Measurements from ENCODE around the gene TRAPPC11. TPM values are rescaled to one million over a fixed set of nuclear protein-coding genes. Genes with fewer than 3 reads are reported as not detected.

TRAPPC11 gene
- 10 to 100 TPM; 41.6 to 65.3 TPM for total RNA-seq

- peaks cover 30 to 31% of the 10 kb centered on the region in 2 donors for H3K4me1 ChIP-seq (ENCODE audit: control insufficient read depth in 1 of 2, low read depth in 2 of 2)
- no peaks in the 10 kb centered on the region for H3K36me3 ChIP-seq
- peak; percentile 52 for TF ChIP-seq CTCF (IDR thresholded peaks at IDR 0.05)
Measured at GRCh38 chr4:183659029-183659871, at the start of gene TRAPPC11, which contains the start of gene RWDD4. TRAPPC11 (plus strand) TSS chr4:183659293; CDS start chr4:183663868, 4,575 bp downstream. RWDD4 (minus strand) TSS chr4:183659185; CDS start chr4:183658952, 233 bp downstream.

GRCh38 chr4:183610033-183610432 is 49.1 kb upstream of the TRAPPC11 start:
- no peak for TF ChIP-seq CTCF (IDR thresholded peaks at IDR 0.05)
- ATAC-seq (ENCODE audit: insufficient number of reproducible peaks, low FRiP score, low read depth) (no peak), DNase-seq (ENCODE audit: low spot score) (no peak)
- H3K9me3 ChIP-seq: no peaks in the 10 kb centered on the region
- H3K27ac ChIP-seq: no peak overlapping the region
- no peak overlapping the region for H3K4me3 ChIP-seq
- peaks cover 0 to 6% of the 10 kb centered on the region in 2 donors for H3K4me1 ChIP-seq (ENCODE audit: control insufficient read depth in 1 of 2, low read depth in 2 of 2)
- no peaks in the 10 kb centered on the region for H3K36me3 ChIP-seq
- no peaks in the 10 kb centered on the region for H3K27me3 ChIP-seq (replicated peaks; ENCODE audit: insufficient read depth)

More at GRCh38 chr4:183659029-183659871, at the start of gene TRAPPC11, which contains the start of gene RWDD4:
- ATAC-seq (ENCODE audit: insufficient number of reproducible peaks, low FRiP score, low read depth) (peak; percentile 99), DNase-seq (ENCODE audit: low spot score) (peak; percentile 90)
- H3K27ac ChIP-seq: peak within 1 kb of the TSS; percentile 82 to 86
- H3K4me3 ChIP-seq: peak within 1 kb of the TSS; percentile 97
- no peaks in the 10 kb centered on the region for H3K27me3 ChIP-seq (replicated peaks; ENCODE audit: insufficient read depth)
- H3K9me3 ChIP-seq: no peaks in the 10 kb centered on the region

DNA sequence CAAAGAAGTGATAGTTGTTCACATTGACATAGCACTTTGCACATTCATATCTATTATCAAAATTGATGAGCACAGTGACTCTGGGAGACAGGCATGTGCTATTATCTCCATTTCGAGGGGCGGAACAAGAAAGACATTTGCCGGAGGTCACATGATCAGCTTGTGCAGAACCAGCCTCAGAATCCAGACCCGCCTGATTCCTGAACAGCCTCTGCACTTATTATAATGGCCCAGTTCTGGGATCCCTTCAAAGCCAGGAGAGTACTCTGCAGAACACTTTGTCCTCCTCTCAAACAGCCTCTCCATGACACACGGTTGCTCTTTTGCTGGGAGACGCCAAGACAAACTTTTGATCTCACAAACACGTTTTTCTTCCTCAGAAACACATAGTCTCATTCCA is 48.5 kb upstream of the TRAPPC11 start:
- no peaks in the 10 kb centered on the region for H3K36me3 ChIP-seq
- no peaks in the 10 kb centered on the region for H3K9me3 ChIP-seq
- no peak for ATAC-seq (ENCODE audit: insufficient number of reproducible peaks, low FRiP score, low read depth)
- TF ChIP-seq CTCF (IDR thresholded peaks at IDR 0.05): no peak
- no peaks in the 10 kb centered on the region for H3K27me3 ChIP-seq (replicated peaks; ENCODE audit: insufficient read depth)
- no peak overlapping the region for H3K27ac ChIP-seq
- peaks cover 0 to 6% of the 10 kb centered on the region in 2 donors for H3K4me1 ChIP-seq (ENCODE audit: control insufficient read depth in 1 of 2, low read depth in 2 of 2)
- H3K4me3 ChIP-seq: no peak overlapping the region
- DNase-seq (ENCODE audit: low spot score): no peak

DNA sequence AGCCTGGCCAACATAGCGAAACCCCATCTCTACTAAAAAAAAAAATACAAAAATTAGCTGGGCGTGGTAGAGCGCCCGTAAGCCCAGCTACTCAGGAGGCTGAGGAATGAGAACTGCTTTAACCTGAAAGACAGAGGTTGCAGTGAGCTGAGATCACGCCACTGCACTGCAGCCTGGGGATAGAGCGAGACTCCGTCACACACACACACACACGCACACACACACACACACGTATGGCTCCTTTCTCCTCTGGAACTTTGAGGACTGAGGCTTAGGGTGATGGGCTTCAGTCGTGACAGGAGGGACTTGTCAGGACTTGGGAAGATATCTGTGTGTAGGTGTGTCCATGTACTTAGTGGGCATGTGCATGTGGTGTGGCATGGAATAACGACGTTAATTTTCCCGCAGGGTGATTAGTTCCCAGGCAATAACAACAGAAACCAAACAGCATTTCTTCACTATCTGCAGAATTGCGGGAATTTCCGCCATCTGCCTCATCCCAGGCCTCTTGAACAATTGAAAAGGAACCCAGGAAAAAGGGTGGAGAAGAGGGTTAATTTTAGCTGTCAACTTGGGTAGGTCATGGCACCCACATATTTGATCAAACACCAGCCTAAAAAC is 47.8 kb upstream of the TRAPPC11 start:
- no peaks in the 10 kb centered on the region for H3K9me3 ChIP-seq
- H3K4me1 ChIP-seq (ENCODE audit: control insufficient read depth in 1 of 2, low read depth in 2 of 2): peaks cover 0 to 6% of the 10 kb centered on the region in 2 donors
- DNase-seq (ENCODE audit: low spot score): no peak
- H3K27me3 ChIP-seq (replicated peaks; ENCODE audit: insufficient read depth): no peaks in the 10 kb centered on the region
- H3K27ac ChIP-seq: no peak overlapping the region
- no peak for TF ChIP-seq CTCF (IDR thresholded peaks at IDR 0.05)
- no peak overlapping the region for H3K4me3 ChIP-seq
- no peaks in the 10 kb centered on the region for H3K36me3 ChIP-seq
- no peak for ATAC-seq (ENCODE audit: insufficient number of reproducible peaks, low FRiP score, low read depth)

Data from thoracic aorta (tissue), 2 donors.